Right lobe of liver (tissue), 6 donors: ENCODE data around the gene NDUFA6. TPM values are rescaled to one million over a fixed set of nuclear protein-coding genes. Genes with fewer than 3 reads are reported as not detected.

Source experiments
- ATAC-seq, 4 donors: fragments of 200-7000 bp; cut with Tn5 transposase; one replicate each; pipeline ENCODE4 v1.9.1; 2020; ENCODE audit warnings: mild to moderate bottlenecking in 4 of 4, moderate library complexity in 4 of 4
- DNase-seq, 3 donors: peaks; one replicate each; pipeline ENCODE4 v3.0.0-alpha.2; 2020
- H3K27ac ChIP-seq, 3 donors: fragments of 200-600 bp; one replicate each; pipeline ENCODE4 v1.8.0; 2022
- H3K27me3 ChIP-seq, 2 donors: fragments of 200-600 bp; one replicate each; pipeline ENCODE4 v1.8.0; 2022
- H3K36me3 ChIP-seq, 4 donors: fragments of 200-600 bp; sonication (generic) in 1 of 4; one replicate each; pipeline versions ENCODE4 v1.5.1 to v1.8.0; 2017 to 2022; ENCODE audit warnings: control low read depth in 1 of 4
- H3K4me1 ChIP-seq, 4 donors: fragments of 200-600 bp; sonication (generic) in 1 of 4; one replicate each; pipeline versions ENCODE4 v1.5.1 to v1.8.0; 2017 to 2022; ENCODE audit warnings: control low read depth in 1 of 4
- H3K4me3 ChIP-seq, 3 donors: fragments of 200-600 bp; one replicate each; pipeline ENCODE4 v1.8.0; 2022
- H3K9me3 ChIP-seq, 4 donors: fragments of 200-600 bp; sonication (generic) in 1 of 4; one replicate each; pipeline versions ENCODE4 v1.5.1 to v1.8.0; 2017 to 2022; ENCODE audit warnings: control low read depth in 1 of 4
- CTCF ChIP-seq, 4 donors: fragments of 200-600 bp in 3 of 4; fragments of 450-650 bp in 1 of 4; IDR thresholded peaks; one replicate each; pipeline versions ENCODE4 v1.5.1 to v1.8.0; 2016 to 2022; ENCODE audit warnings: antibody characterized with exemption in 4 of 4, mild to moderate bottlenecking in 2 of 4
- POLR2A ChIP-seq: fragments of 450-650 bp; IDR thresholded peaks from one replicate; pipeline ENCODE4 v1.6.1; 2017; ENCODE audit warnings: antibody characterized with exemption, mild to moderate bottlenecking
- WGBS: methylation state at CpG from one replicate; pipeline ENCODE4 v1.1.6; 2018; ENCODE audit warnings: low coverage, low lambda C conversion rate; ENCODE audit not compliant: insufficient coverage; ENCODE audit errors: missing lambda C conversion rate; 5-methylcytosine and 5-hydroxymethylcytosine counted together
- intact Hi-C, 2 donors: fragments of 100-400 bp; cut with DNase I; formaldehyde crosslinking; loops; one replicate each; pipeline versions ENCODE4 v1.11.2 to v1.14.1; 2022
- total RNA-seq, 6 experiments: library from RNA; depleted of rRNA in 2 of 6; stranded (reverse); fragments of >200 nt in 2 of 6; fragmentation: NEBNext Ultra II Directional in 3 of 6; extraction: Animal tissue kit (Norgen Biotek cat#: 25700) in 3 of 6; gene quantifications; one replicate each; pipeline versions ENCODE4 v1.1.0 to v1.2.4, GENCODE V29; 2016 to 2023
- donor health status: DM: no; HTN: yes; CAD: no.
- donor health status: DM: no; HTN: no; CAD: no.
- donor health status: DM: no; HTN: no; CAD: no.
- donor health status: DM: no; HTN: yes; CAD: no.
- donor health status: DM: no; HTN: yes; CAD: no.

Gene NDUFA6
- total RNA-seq, 6 experiments from 2014 or later = 34.9 to 67.5 (median 51.6) TPM

GRCh38 chr22:42080287-42080686 lies 10.3 kb downstream of the NDUFA6 start:
- peak in 2 of 4 donors; percentile 17 to 18 for ATAC-seq
- peak in 1 of 3 donors; percentile 48 for DNase-seq

GRCh38 chr22:42079319-42080251 lies 11.0 kb downstream of the NDUFA6 start, which contains the start of gene SMDT1:
Gene SMDT1 (plus strand): TSS chr22:42079700. CDS start chr22:42079769, 69 bp downstream.
- peak within 1 kb of the TSS; percentile 59 to 75 (median 74) for H3K4me3 ChIP-seq
- peak; percentile 84 for TF ChIP-seq POLR2A
- no peak for TF ChIP-seq CTCF (IDR thresholded peaks at IDR 0.05)
- peaks cover 0 to 13% (median 7%) of the 10 kb centered on the region in 4 donors for H3K36me3 ChIP-seq
- peaks cover 0 to 14% (median 6%) of the 10 kb centered on the region in 4 donors for H3K4me1 ChIP-seq
- intact Hi-C loops = no loop called here
- WGBS = under 1% methylated on average over 23 of the region's 71 CpGs
- H3K27me3 ChIP-seq = no peaks in the 10 kb centered on the region
- DNase-seq (peak; percentile 100), ATAC-seq (peak; percentile 92 to 94 (median 93))
- no peaks in the 10 kb centered on the region for H3K9me3 ChIP-seq
- H3K27ac ChIP-seq = peak within 1 kb of the TSS; percentile 93 to 98 (median 96)

More at GRCh38 chr22:42080287-42080686, 10.3 kb downstream of the NDUFA6 start:
- intact Hi-C loops = no loop called here
- under 1% methylated on average over 14 of the region's 14 CpGs for WGBS
- TF ChIP-seq CTCF (IDR thresholded peaks at IDR 0.05) (no peak), POLR2A (no peak)
- Histone ChIP-seq H3K36me3 (peaks cover 0 to 20% (median 8%) of the 10 kb centered on the region in 4 donors), H3K27ac (peak overlapping the region; percentile 93 to 98 (median 96)), H3K4me1 (peaks cover 0 to 14% (median 6%) of the 10 kb centered on the region in 4 donors), H3K27me3 (no peaks in the 10 kb centered on the region), H3K4me3 (peak overlapping the region; percentile 59 to 75 (median 74)), H3K9me3 (no peaks in the 10 kb centered on the region)

- H3K4me3 ChIP-seq = peak overlapping the region; percentile 59 to 75 (median 74)
- H3K4me1 ChIP-seq = peaks cover 0 to 18% (median 6%) of the 10 kb centered on the region in 4 donors
- TF ChIP-seq POLR2A (no peak), CTCF (IDR thresholded peaks at IDR 0.05) (no peak)
- DNase-seq = peak in 2 of 3 donors; percentile 51 to 55
- H3K27ac ChIP-seq = peak overlapping the region; percentile 93 to 98 (median 96)
- peak; percentile 0 to 7 (median 1) for ATAC-seq
- WGBS = 49% methylated on average over 7 of the region's 24 CpGs
- no peaks in the 10 kb centered on the region for H3K27me3 ChIP-seq
- intact Hi-C loops = no loop called here
- H3K36me3 ChIP-seq = peaks cover 0 to 9% (median 5%) of the 10 kb centered on the region in 4 donors
- no peaks in the 10 kb centered on the region for H3K9me3 ChIP-seq
Observed at GRCh38 chr22:42078469-42079318, 11.9 kb downstream of the NDUFA6 start.

GRCh38 chr22:42077486-42078125 lies 13.0 kb downstream of the NDUFA6 start:
- TF ChIP-seq CTCF (IDR thresholded peaks at IDR 0.05) = no peak

More at GRCh38 chr22:42077486-42078125, 13.0 kb downstream of the NDUFA6 start:
- no CpG with 5 or more reads among the region's 21 CpGs for WGBS
- intact Hi-C loops = no loop called here
- no peaks in the 10 kb centered on the region for H3K9me3 ChIP-seq
- H3K27ac ChIP-seq = no peak overlapping the region
- peak in 1 of 3 donors; percentile 52 for DNase-seq
- H3K36me3 ChIP-seq = peaks cover 0 to 4% (median 1%) of the 10 kb centered on the region in 4 donors
- no peak for ATAC-seq
- H3K27me3 ChIP-seq = no peaks in the 10 kb centered on the region
- no peak overlapping the region for H3K4me3 ChIP-seq
- H3K4me1 ChIP-seq = peaks cover 0 to 18% (median 6%) of the 10 kb centered on the region in 4 donors
